ENCODE data around the gene PPP1R12B.
"Not testable (repeated sequence)": the region's sequence is repeated elsewhere in the genome, so short reads cannot be mapped to it uniquely, and the experiment has no call there.

The PPP1R12B gene

DNA sequence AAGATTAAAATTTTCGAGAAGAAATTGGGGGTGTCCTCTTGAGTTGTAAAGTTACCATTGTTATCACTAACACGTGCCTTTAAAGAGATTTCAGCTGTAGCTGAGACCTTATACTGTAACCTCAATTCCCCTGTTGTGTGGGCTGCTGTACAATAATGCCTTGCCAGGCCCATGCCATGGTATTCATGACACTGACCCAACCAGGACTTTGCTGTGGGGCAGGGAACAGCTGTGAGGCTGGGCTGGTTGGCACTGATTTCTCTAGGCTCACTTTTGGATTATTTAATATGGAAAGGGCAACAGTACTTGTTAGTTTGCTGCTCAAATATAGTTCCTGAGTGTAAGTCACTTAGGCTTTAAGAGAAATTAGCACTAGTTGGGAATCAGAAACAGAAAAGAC lies 54.9 kb downstream of the PPP1R12B start:
- not testable (repeated sequence) for H3K4ac ChIP-seq (ENCODE audit: low read length); H3K36me3 ChIP-seq (replicated peaks in 1 of 2; ENCODE audit: control insufficient read depth in 2 of 2, insufficient read depth in 2 of 2, low read length in 2 of 2); H3K4me1 ChIP-seq (ENCODE audit: control insufficient read depth in 2 of 2, insufficient read depth in 1 of 2, low read depth in 1 of 2, low read length in 2 of 2); H2BK12ac ChIP-seq (ENCODE audit: low read length); H3K9me3 ChIP-seq (replicated peaks in 1 of 2; ENCODE audit: control insufficient read depth in 2 of 2, insufficient read depth in 1 of 2, low read depth in 1 of 2, low read length in 2 of 2); H3K27me3 ChIP-seq (ENCODE audit: control insufficient read depth in 3 of 3, insufficient read depth in 3 of 3, low read depth in 1 of 3, low read length in 3 of 3); H2AFZ ChIP-seq (ENCODE audit: low read length); H2AK5ac ChIP-seq (ENCODE audit: low read depth, low read length); H4K8ac ChIP-seq (ENCODE audit: low read depth, low read length); H3K18ac ChIP-seq (ENCODE audit: low read length); H2BK120ac ChIP-seq (ENCODE audit: low read depth, low read length); DNase-seq (ENCODE audit: low spot score); H3K79me1 ChIP-seq (ENCODE audit: low read depth, low read length); H4K91ac ChIP-seq (ENCODE audit: low read depth, low read length, poor library complexity); H2BK15ac ChIP-seq (ENCODE audit: low read length); H3K4me3 ChIP-seq (ENCODE audit: low read length in 2 of 2); H3K14ac ChIP-seq (ENCODE audit: low read length); H3K27ac ChIP-seq (replicated peaks; ENCODE audit: low read length); H3K23ac ChIP-seq (ENCODE audit: low read depth, low read length, poor library complexity); H3K9ac ChIP-seq (ENCODE audit: low read depth, low read length, poor library complexity); H2BK5ac ChIP-seq (ENCODE audit: low read length); H3K4me2 ChIP-seq (ENCODE audit: insufficient read depth, low read length, poor library complexity, severe bottlenecking)
- whole genome bisulfite sequencing, 2 donors (ENCODE audit: extremely low coverage in 2 of 2, insufficient read length in 2 of 2, insufficient replicate concordance in 1 of 2): no CpG with 5 or more reads among the region's 2 CpGs

DNA sequence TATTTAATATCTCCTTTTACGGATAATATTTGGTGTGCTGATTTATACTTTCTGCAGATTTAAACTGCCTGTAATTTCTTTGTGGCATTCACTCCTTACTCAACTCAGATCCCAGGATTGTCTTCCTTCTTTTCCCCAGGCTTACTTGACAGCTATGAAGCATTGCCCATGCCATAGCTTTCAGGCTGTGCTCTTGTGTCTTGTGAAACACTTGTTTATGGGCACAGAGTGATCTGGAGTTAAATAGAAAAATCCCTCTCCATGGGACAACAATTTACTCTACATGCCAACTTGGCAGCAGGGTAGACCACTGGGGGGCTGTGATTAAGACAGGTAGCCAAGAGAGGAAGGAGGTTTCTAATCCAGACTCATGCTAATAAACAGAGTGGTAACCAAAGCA lies 57.4 kb downstream of the PPP1R12B start:
- no peak overlapping the region for H3K18ac ChIP-seq (ENCODE audit: low read length)
- no peak overlapping the region for H3K4me3 ChIP-seq (ENCODE audit: low read length in 2 of 2)
- H2AK5ac ChIP-seq (ENCODE audit: low read depth, low read length): no peak overlapping the region
- no peak overlapping the region for H2AFZ ChIP-seq (ENCODE audit: low read length)
- no peak overlapping the region for H3K27ac ChIP-seq (replicated peaks; ENCODE audit: low read length)
- H3K4me2 ChIP-seq (ENCODE audit: insufficient read depth, low read length, poor library complexity, severe bottlenecking): no peak overlapping the region
- H3K9ac ChIP-seq (ENCODE audit: low read depth, low read length, poor library complexity): no peak overlapping the region
- H2BK5ac ChIP-seq (ENCODE audit: low read length): no peak overlapping the region
- H3K9me3 ChIP-seq (replicated peaks in 1 of 2; ENCODE audit: control insufficient read depth in 2 of 2, insufficient read depth in 1 of 2, low read depth in 1 of 2, low read length in 2 of 2): no peaks in the 10 kb centered on the region
- H2BK120ac ChIP-seq (ENCODE audit: low read depth, low read length): no peak overlapping the region
- no peak overlapping the region for H3K14ac ChIP-seq (ENCODE audit: low read length)
- no peak overlapping the region for H2BK12ac ChIP-seq (ENCODE audit: low read length)
- H3K4ac ChIP-seq (ENCODE audit: low read length): no peak overlapping the region
- no peaks in the 10 kb centered on the region for H3K79me1 ChIP-seq (ENCODE audit: low read depth, low read length)
- WGBS, 2 donors (ENCODE audit: extremely low coverage in 2 of 2, insufficient read length in 2 of 2, insufficient replicate concordance in 1 of 2): no CpG with 5 or more reads among the region's 1 CpG
- no peaks in the 10 kb centered on the region for H3K36me3 ChIP-seq (replicated peaks in 1 of 2; ENCODE audit: control insufficient read depth in 2 of 2, insufficient read depth in 2 of 2, low read length in 2 of 2)
- no peaks in the 10 kb centered on the region for H3K27me3 ChIP-seq (ENCODE audit: control insufficient read depth in 3 of 3, insufficient read depth in 3 of 3, low read depth in 1 of 3, low read length in 3 of 3)
- DNase-seq (ENCODE audit: low spot score): no peak
- no peak overlapping the region for H4K8ac ChIP-seq (ENCODE audit: low read depth, low read length)
- H3K23ac ChIP-seq (ENCODE audit: low read depth, low read length, poor library complexity): no peak overlapping the region
- no peak overlapping the region for H4K91ac ChIP-seq (ENCODE audit: low read depth, low read length, poor library complexity)
- H3K4me1 ChIP-seq (ENCODE audit: control insufficient read depth in 2 of 2, insufficient read depth in 1 of 2, low read depth in 1 of 2, low read length in 2 of 2): no peaks in the 10 kb centered on the region
- H2BK15ac ChIP-seq (ENCODE audit: low read length): no peak overlapping the region

DNA sequence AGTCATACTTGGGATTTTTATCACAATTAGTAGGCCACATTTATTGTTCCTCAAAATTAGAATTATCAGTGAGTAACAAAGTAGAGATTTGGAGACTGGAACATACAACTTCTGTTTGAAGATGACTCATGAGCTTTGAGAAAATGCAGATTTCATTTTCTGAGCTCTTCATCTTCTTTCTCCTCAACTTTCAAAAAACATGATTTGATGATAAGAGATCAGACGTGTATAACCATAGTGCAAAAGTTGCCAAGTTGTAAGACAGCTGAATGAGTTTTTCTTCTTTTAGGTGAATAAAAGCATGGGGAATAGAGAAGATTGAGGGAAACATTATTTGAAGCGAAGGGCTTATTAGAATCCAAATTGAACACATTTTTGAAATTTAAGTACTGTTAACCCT lies 58.4 kb downstream of the PPP1R12B start:
- H3K4ac ChIP-seq (ENCODE audit: low read length); H3K36me3 ChIP-seq (replicated peaks in 1 of 2; ENCODE audit: control insufficient read depth in 2 of 2, insufficient read depth in 2 of 2, low read length in 2 of 2); H2BK5ac ChIP-seq (ENCODE audit: low read length); H2BK12ac ChIP-seq (ENCODE audit: low read length); H4K8ac ChIP-seq (ENCODE audit: low read depth, low read length); H3K14ac ChIP-seq (ENCODE audit: low read length); H2BK15ac ChIP-seq (ENCODE audit: low read length); H3K79me1 ChIP-seq (ENCODE audit: low read depth, low read length); H3K18ac ChIP-seq (ENCODE audit: low read length); H3K27me3 ChIP-seq (ENCODE audit: control insufficient read depth in 3 of 3, insufficient read depth in 3 of 3, low read depth in 1 of 3, low read length in 3 of 3); H2BK120ac ChIP-seq (ENCODE audit: low read depth, low read length); DNase-seq (ENCODE audit: low spot score); H4K91ac ChIP-seq (ENCODE audit: low read depth, low read length, poor library complexity); H3K4me2 ChIP-seq (ENCODE audit: insufficient read depth, low read length, poor library complexity, severe bottlenecking); H3K9ac ChIP-seq (ENCODE audit: low read depth, low read length, poor library complexity); H3K9me3 ChIP-seq (replicated peaks in 1 of 2; ENCODE audit: control insufficient read depth in 2 of 2, insufficient read depth in 1 of 2, low read depth in 1 of 2, low read length in 2 of 2); H3K4me1 ChIP-seq (ENCODE audit: control insufficient read depth in 2 of 2, insufficient read depth in 1 of 2, low read depth in 1 of 2, low read length in 2 of 2); H3K23ac ChIP-seq (ENCODE audit: low read depth, low read length, poor library complexity); H2AFZ ChIP-seq (ENCODE audit: low read length); H3K4me3 ChIP-seq (ENCODE audit: low read length in 2 of 2); H3K27ac ChIP-seq (replicated peaks; ENCODE audit: low read length); H2AK5ac ChIP-seq (ENCODE audit: low read depth, low read length): not testable (repeated sequence)
- no CpG with 5 or more reads among the region's 2 CpGs for WGBS, 2 donors (ENCODE audit: extremely low coverage in 2 of 2, insufficient read length in 2 of 2, insufficient replicate concordance in 1 of 2)

DNA sequence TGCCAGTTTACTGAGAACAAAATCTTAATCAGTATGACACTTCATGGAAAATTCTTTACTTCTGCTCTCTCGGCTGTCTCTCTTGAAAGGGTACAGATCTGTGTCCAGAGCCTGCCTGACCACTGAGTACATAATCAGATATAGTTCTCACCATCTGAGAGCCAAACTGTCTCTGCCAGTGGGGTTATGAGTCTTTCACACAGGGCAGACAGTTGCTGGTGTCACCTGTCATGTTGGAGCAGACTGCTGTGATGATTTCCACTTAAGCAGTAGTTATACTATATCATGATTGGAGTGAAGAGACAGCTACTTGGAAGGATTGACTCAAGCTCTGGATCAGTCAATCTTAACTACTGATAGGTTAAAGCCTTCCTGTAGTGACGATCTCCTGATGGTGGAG lies 58.9 kb downstream of the PPP1R12B start:
- H3K18ac ChIP-seq (ENCODE audit: low read length); H3K79me1 ChIP-seq (ENCODE audit: low read depth, low read length); H3K14ac ChIP-seq (ENCODE audit: low read length); H3K4me2 ChIP-seq (ENCODE audit: insufficient read depth, low read length, poor library complexity, severe bottlenecking); H3K4me3 ChIP-seq (ENCODE audit: low read length in 2 of 2); DNase-seq (ENCODE audit: low spot score); H4K8ac ChIP-seq (ENCODE audit: low read depth, low read length); H2AK5ac ChIP-seq (ENCODE audit: low read depth, low read length); H2BK12ac ChIP-seq (ENCODE audit: low read length); H3K27ac ChIP-seq (replicated peaks; ENCODE audit: low read length); H3K27me3 ChIP-seq (ENCODE audit: control insufficient read depth in 3 of 3, insufficient read depth in 3 of 3, low read depth in 1 of 3, low read length in 3 of 3); H2AFZ ChIP-seq (ENCODE audit: low read length); H3K4me1 ChIP-seq (ENCODE audit: control insufficient read depth in 2 of 2, insufficient read depth in 1 of 2, low read depth in 1 of 2, low read length in 2 of 2); H4K91ac ChIP-seq (ENCODE audit: low read depth, low read length, poor library complexity); H2BK15ac ChIP-seq (ENCODE audit: low read length); H2BK120ac ChIP-seq (ENCODE audit: low read depth, low read length); H2BK5ac ChIP-seq (ENCODE audit: low read length); H3K36me3 ChIP-seq (replicated peaks in 1 of 2; ENCODE audit: control insufficient read depth in 2 of 2, insufficient read depth in 2 of 2, low read length in 2 of 2); H3K9me3 ChIP-seq (replicated peaks in 1 of 2; ENCODE audit: control insufficient read depth in 2 of 2, insufficient read depth in 1 of 2, low read depth in 1 of 2, low read length in 2 of 2); H3K9ac ChIP-seq (ENCODE audit: low read depth, low read length, poor library complexity); H3K23ac ChIP-seq (ENCODE audit: low read depth, low read length, poor library complexity); H3K4ac ChIP-seq (ENCODE audit: low read length): not testable (repeated sequence)
- no CpG with 5 or more reads among the region's 2 CpGs for WGBS, 2 donors (ENCODE audit: extremely low coverage in 2 of 2, insufficient read length in 2 of 2, insufficient replicate concordance in 1 of 2)

Data from neuronal stem cell (in vitro differentiated cells).